Measurements from ENCODE around the gene TMBIM1. TPM values are rescaled to one million over a fixed set of nuclear protein-coding genes. Genes with fewer than 3 reads are reported as not detected.

Gene TMBIM1
- polyA plus RNA-seq, 1 experiment: 91.4 TPM

- DNase-seq (ENCODE audit: low read depth, low spot score): no peak
- peaks cover 2% of the 10 kb centered on the region for H3K27me3 ChIP-seq (ENCODE audit: control insufficient read depth, insufficient read depth, low read length)
- no peak overlapping the region for H3K27ac ChIP-seq (ENCODE audit: low read depth, low read length)
- H3K9me3 ChIP-seq (ENCODE audit: control insufficient read depth, insufficient read depth, low read length): no peaks in the 10 kb centered on the region
- ChIA-PET POLR2A (no interaction called here), CTCF (no interaction called here)
- TF ChIP-seq CTCF (IDR thresholded peaks at IDR 0.05; ENCODE audit: low read depth, low read length): no peak
- H3K4me3 ChIP-seq (ENCODE audit: low read depth, low read length): no peak overlapping the region
Observed at GRCh38 chr2:218325566-218326160, 33.4 kb upstream of the TMBIM1 start.

GRCh38 chr2:218323526-218324472 lies 31.5 kb upstream of the TMBIM1 start:
- ChIA-PET CTCF (interaction anchor here (0.7 kb wide), 1 partner anchor 72 kb away, joined by 3 read pairs; no protein-coding TSS in a partner anchor), POLR2A (interaction anchor here (1.1 to 1.2 kb wide), 2 partner anchors 20 to 72 kb away, joined by 4 read pairs; no protein-coding TSS in a partner anchor)
- DNase-seq (ENCODE audit: low read depth, low spot score): no peak
- Histone ChIP-seq H3K4me3 (ENCODE audit: low read depth, low read length) (peak overlapping the region; percentile 70), H3K27ac (ENCODE audit: low read depth, low read length) (peak overlapping the region; percentile 0), H3K9me3 (ENCODE audit: control insufficient read depth, insufficient read depth, low read length) (no peaks in the 10 kb centered on the region), H3K27me3 (ENCODE audit: control insufficient read depth, insufficient read depth, low read length) (peaks cover 2% of the 10 kb centered on the region)
- no peak for TF ChIP-seq CTCF (IDR thresholded peaks at IDR 0.05; ENCODE audit: low read depth, low read length)

GRCh38 chr2:218322768-218323525 lies 30.6 kb upstream of the TMBIM1 start:
- DNase-seq (ENCODE audit: low read depth, low spot score): peak; percentile 26
- no peak for TF ChIP-seq CTCF (IDR thresholded peaks at IDR 0.05; ENCODE audit: low read depth, low read length)
- Histone ChIP-seq H3K4me3 (ENCODE audit: low read depth, low read length) (peak overlapping the region; percentile 70), H3K9me3 (ENCODE audit: control insufficient read depth, insufficient read depth, low read length) (no peaks in the 10 kb centered on the region), H3K27me3 (ENCODE audit: control insufficient read depth, insufficient read depth, low read length) (no peaks in the 10 kb centered on the region), H3K27ac (ENCODE audit: low read depth, low read length) (peak overlapping the region; percentile 31)
- POLR2A ChIA-PET: interaction anchor here (0.6 to 1.2 kb wide), 4 partner anchors 21 to 559 kb away, joined by 4 to 6 read pairs (median 4); no protein-coding TSS in a partner anchor
- CTCF ChIA-PET: interaction anchor here (0.7 to 1.5 kb wide), 3 partner anchors 21 to 33 kb away, joined by 3 to 6 read pairs (median 6); partner anchors contain the start of gene TMBIM1

- H3K9me3 ChIP-seq (ENCODE audit: control insufficient read depth, insufficient read depth, low read length): no peaks in the 10 kb centered on the region
- CTCF ChIA-PET: interaction anchor here (1.3 to 1.4 kb wide), 2 partner anchors 19 to 28 kb away, joined by 5 to 7 read pairs; no protein-coding TSS in a partner anchor
- H3K4me3 ChIP-seq (ENCODE audit: low read depth, low read length): no peak overlapping the region
- no peak for TF ChIP-seq CTCF (IDR thresholded peaks at IDR 0.05; ENCODE audit: low read depth, low read length)
- no peak overlapping the region for H3K27ac ChIP-seq (ENCODE audit: low read depth, low read length)
- POLR2A ChIA-PET: no interaction called here
- H3K27me3 ChIP-seq (ENCODE audit: control insufficient read depth, insufficient read depth, low read length): no peaks in the 10 kb centered on the region
- no peak for DNase-seq (ENCODE audit: low read depth, low spot score)
Observed at GRCh38 chr2:218320704-218321336, 28.5 kb upstream of the TMBIM1 start.
